GM21526 (cell line): ENCODE measurements around the gene TEAD1.

Source experiments
- ATAC-seq: cut with Tn5 transposase; IDR thresholded peaks from one replicate; pipeline ENCODE4 v1.9.1; 2021; ENCODE audit warnings: moderate library complexity; ENCODE audit not compliant: unreplicated experiment, low FRiP score

TEAD1 gene

DNA sequence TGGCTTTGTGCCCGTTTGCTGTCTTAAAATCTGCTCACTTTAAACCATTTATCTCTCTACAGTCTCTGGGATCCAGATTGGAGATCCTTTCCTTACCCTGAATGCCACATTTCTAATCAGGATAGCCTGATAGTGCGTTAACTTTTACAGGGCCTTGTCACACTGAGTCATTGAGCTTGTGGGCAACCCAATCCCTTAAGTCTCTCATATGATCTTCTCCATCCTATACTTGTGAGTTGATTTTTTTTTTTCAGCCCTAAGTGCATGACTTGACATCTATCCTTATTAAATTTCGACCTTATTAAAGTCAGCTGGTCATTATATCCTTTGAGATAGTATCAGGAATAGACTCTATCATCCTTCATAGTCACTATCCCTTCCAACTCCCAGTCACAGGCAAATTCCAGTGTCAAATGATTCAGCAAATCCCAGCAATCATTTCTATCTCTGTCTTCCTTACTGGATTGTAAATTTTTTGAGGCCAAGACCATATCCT is 57.7 kb downstream of the TEAD1 start:
- ATAC-seq, result no peak

DNA sequence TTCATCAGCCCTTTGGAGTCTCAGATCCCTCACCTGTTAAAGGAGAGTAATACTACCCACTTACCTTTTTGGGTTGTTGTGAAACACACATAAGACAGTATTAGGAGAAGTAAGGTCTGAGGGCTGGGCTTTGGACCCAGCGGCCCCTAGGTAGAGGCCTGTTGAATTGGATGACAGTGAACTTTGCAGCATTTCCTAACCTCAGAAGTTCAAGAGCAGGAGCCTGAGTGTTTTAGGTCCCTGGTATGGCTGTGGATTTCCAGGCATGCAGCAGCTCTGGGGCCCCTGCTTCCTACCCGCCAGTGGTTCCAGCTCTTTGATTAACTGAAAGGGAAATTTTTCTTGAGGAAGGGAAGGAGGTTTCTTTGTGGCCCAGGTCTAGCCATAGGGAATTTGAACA is 58.9 kb downstream of the TEAD1 start:
- no peak for ATAC-seq

GRCh38 chr11:12734625-12735024 is 60.4 kb downstream of the TEAD1 start:
- no peak for ATAC-seq

DNA sequence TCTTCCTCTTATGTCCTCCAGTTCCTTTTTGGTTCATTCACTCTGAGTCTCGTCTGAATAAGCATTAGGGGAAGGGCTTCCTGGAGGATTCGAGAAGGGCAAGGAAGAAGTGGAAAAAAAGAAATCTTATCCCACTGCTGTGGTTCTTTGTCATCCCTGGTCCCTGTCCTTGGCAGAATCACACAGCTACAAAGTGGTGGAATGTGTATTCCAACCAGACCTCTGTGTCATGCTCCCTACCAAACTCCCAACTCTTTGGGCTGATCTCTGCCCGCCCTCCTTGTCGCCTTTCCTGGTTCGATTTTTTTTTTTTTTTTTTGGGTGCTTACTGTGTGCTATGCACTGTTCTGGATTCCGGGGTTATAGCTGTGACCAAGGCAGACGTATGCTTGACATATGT is 61.0 kb downstream of the TEAD1 start:
- no peak for ATAC-seq

DNA sequence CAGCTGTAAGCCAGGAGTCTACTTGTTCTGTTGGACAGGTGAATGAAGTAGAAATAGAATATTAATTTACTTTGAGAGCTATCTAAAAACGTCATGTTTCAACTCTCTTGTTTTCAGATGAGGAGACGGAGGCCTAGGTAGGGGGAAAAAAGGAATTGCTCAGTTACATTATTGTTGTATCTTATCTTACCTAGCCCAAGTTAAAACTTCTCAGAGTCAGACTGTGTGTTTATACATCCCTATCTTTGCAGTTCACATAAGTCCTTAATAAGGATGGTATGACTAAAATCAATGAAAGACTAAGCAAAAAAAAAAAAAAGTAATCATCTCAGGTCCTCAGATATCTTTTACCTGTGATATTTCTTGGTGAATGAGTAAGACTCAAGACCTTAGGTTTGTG is 62.8 kb downstream of the TEAD1 start:
- ATAC-seq, result no peak

GRCh38 chr11:12741671-12742216 is 67.5 kb downstream of the TEAD1 start:
- ATAC-seq, result no peak

DNA sequence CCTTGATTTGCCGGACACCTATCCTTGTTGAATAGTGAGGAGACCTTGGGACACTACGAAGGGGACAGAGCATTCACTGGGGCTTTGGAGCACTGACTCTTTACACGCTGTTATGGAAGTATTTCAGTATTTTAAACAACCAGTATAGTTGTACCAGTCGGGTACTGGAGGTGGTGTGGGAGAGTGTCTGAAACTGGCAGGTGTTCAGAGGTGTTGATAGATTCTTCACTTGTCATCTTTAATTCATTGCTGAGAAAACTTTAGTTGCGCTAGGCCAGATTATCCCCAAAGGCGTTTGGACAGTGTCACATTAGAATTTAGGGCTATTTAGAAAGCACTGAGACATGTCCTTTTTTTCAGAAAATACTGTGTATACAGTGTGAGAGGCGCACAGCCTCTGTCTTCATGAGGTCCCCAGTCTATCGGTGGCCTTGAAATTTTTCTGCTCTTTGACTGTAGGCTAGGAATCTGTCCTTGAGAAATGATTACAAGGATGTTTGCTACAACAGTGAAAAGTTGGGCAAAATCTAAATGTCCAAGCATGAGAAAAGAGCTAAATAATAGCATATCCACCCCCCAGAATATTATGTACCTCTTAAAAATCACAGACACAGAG is 69.7 kb downstream of the TEAD1 start:
- ATAC-seq, result no peak

DNA sequence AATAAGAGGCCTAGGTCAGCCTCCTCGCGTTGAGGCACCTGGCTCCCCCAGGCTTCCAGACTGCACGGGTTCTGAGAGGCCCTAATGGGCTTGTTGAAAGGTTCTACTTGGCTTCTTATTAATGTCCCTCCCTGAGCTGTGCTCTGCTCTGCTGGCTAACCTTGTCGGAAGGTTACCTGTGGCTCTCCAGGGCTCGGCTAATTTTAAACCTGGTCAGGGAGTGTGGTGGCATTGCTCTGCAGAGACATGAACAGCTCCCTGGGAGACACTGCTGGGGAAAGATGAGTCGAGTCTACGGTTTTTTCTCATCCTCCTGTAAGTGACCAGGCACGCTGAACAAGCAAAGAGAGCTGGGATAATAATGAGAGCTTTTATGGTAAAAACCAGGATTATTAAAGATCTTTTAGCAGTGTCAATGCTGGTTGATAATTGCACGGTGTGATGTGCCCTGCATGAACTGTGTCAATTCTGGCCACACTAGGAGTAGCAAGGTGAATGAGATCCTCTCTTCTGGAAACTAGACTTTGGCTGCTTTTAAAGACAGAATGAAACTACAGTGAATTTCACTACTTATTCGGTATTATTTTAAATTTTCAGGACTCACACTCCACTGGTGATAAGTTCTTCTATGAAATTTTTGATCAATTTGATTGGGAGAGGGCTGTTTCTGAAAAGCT is 70.7 kb downstream of the TEAD1 start:
- ATAC-seq, result no peak

DNA sequence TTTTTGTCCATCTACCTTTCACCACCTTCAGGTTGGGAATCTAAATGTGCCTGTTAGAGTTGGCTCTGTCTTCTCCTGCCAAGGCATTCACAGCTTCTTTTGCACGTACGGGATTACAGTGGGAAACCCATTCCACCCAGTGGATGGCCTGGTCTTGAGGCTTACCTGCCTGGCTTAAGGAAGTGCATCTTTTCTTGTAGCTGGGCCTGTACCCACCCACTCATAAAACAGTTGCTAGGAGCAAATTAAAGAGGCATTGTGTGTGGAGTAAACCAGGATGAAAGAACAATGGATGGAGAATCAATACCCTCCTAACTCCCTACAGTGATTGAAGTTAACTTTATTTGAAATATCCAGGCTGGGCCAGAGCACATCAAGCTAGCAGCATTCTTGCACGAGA is 71.6 kb downstream of the TEAD1 start:
- no peak for ATAC-seq

- ATAC-seq, result no peak
These were observed 72.4 kb downstream of the TEAD1 start for GRCh38 chr11:12746593-12747097.

DNA sequence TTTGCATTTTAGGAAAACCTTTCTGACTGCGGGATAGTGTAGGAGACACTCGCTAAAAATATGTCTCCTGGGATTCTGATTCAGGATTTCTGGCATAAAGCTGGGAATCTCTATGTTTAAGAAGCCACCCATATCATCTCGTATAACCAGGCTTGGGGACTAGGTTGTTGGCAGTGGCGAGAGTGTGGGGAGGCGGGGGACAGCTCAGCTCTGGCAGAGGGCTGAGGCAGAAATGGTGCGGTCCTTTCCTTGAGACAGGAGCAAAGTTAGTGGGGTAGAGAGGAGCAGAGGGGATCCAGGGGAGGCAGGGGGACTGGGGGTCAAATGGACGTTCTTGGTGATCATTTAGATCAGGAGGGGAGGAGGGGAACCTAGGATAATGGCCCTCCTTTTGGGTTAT is 74.3 kb downstream of the TEAD1 start:
- ATAC-seq, result no peak

GRCh38 chr11:12749442-12749841 is 75.2 kb downstream of the TEAD1 start:
- no peak for ATAC-seq

DNA sequence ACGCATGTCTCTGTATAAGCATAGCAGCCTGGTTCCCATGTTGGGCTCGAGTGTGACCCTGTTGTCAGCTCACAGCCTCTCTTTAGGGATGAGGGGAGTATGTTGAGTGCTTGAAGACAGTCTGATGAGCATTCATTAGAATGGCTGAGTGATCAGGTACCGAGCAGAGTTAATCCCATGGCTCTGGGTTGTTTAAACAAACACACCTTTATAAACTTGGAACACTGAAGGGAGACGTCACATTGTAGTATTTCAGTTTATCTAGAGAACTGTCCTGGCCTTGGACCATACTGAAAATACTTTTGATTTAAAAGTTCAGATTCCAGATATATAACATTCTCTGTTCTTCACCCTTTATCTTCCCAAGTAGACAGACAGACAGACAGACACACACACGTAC is 76.0 kb downstream of the TEAD1 start:
- ATAC-seq, result no peak

DNA sequence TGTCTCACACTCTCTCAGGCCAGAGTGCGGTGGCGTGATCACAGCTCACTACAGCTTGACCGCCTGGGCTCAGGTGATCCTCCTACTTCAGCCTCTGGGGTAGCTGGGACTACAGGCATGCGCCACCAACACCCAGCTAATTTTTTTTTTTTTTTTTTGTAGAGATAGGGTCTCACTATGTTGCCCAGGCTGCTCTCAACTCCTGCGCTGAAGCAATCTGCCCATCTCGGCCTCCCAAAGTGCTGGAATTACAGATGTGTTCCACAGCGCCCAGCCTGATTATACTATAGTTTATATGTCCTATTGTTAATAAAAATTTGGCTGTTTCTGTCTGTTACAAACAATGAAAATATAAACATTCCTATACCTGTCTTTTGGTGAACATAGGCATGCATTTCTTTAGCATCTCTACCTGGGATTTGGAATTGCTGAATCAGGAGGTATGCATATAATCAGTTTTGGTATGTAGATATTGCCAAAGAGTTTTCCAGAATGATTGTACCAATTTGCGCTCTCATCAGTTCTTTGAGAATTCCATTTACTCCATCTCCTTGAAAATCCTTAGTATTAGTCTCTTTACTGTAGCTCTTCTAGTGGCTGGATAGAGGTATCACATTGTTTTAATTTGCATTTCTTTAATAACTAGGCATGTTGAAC is 78.8 kb downstream of the TEAD1 start:
- ATAC-seq, result no peak

DNA sequence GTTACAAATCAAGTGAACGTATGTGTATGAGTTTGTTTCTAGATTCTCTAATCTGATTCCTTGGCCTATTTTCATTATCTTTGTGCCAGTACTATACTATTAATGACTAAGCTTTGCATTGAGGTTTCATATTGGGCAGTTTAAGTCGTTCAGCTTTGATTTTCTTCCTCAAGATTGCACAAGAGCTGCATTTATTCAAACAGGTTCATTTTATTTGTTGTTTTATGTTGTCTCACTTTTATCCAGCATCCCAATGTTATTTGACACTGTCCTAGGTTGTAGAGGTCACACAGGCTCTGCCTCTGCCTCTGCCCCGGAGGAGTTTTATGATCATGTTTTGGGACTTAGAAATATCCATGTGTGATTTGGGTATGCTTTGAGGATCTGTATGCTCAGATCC is 79.8 kb downstream of the TEAD1 start:
- ATAC-seq, result no peak

DNA sequence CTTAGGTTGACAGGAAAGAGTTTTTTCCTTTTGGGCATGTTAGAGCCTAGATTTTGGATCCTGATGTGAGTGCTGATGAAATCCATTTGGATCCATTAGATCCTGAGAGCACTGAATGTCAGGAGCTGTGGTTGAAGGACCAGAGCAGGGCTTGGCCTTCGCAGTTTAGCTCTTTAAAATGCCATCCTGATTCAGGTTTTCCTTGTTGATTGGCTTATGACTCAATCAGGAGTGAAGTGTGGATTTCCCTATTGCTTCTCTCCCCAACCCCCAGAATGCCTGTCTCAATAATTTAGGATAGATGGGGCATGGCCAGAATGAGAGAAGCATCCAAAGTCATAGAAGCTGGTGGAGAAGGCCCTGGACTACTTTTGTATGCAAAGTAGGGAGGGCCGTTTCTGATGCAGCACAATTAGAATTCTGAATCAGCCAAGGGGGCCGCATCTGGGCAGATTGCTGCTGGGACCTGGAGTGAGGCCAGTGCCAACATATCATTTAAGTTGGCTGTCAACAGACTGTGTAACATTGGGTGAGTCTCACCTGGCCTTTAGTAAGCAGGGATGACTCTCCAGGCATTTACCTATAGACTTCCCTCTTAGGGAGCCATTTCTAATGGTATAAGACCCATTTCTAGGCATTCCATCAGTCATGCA is 80.5 kb downstream of the TEAD1 start:
- ATAC-seq, result no peak

DNA sequence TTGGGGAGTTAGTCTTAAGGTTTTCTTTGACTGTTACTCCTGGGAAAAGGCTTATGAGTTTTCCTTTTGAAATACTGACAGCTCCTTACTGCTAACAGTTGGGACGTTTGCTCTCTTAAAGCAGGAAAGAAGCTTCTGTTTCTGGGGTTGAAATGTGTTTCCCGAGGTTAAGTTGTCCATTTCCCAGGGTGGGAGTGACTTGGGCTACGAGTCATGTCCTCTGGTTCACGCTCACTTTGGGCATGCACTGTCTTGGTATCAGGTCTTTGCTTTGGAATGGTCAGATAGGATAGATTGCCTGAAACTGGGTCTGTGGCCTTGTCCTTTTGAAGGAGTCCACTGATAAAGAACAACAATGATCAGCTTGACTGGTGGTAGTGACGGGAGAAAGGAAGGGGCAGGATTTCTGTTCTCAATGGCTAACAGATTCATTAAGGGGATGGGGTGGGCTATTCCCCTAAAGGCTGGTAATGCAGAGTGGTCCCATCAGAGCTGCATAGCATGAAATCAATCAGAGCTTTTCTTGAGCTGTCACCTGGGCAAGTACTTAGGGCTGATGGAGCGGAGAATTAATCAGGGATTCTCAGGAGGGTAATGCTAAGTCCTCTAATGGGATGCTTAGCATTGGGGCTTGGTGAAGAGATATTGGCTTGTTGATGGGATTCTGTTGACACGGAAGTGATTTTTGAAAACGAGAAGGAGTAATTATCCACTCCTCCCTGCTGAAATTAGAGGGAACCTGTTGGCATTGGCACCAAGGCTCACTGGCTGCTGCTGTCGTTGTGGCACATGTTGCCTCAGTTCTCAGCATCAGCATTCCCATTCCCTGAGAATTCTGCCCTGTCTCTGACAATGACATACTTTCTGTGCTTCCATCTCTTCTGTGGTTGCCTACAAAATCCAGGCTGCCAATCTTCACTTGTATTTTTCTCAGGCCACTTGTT is 81.6 kb downstream of the TEAD1 start:
- ATAC-seq, result no peak

DNA sequence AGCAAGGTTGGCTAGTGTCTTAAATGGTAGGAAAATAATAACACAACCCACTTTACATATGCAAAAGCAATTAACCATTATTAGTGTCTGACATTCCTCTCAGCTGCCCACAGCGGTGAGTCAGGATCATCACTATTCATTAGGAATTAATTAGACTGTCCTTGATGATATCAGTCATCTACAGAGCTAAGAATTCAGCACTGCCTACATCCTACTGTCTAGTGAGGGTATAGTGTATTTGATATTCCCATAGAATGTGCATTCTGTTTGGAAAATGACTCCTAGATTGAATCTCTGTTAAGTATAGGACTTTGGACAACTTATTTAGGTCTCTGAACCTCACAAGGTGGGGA is 82.2 kb downstream of the TEAD1 start:
- no peak for ATAC-seq

DNA sequence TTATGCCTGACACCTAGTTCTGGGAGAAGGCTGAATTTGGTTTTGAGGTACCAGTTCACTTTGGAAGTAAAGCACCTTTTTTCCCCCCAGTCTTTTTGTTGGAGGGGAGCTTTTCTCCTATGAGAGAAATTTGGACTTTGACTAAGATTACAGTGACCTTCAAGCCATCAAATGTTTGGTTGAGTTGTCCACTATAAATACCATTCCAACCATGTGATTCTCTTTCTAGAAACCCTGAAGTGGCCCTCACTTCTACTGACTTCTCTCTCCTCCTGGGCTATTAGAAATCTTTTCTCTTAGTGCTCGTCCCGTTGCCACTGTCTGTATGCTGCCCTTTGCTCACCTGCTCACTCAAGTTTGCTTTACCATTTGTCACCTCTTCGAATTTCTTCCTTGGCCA is 82.6 kb downstream of the TEAD1 start:
- ATAC-seq, result no peak

DNA sequence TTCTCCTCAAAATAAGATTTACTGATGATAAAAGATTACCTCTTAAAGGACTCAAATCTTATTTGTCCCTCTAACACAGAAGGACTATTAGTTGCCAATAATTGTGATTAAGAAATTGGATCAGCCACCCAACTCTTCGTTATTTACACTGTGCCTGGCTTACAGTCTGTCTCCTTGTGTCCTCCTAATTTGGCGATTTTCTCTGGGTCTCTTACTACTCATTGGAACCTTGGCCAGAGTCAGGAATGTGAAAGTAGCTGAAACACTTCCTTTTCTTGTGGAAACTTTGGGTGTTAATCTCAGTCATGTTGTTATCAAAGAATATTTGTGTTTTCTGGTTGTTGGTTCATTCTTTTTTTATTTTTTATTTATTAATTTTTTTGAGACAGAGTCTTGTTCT is 83.2 kb downstream of the TEAD1 start:
- ATAC-seq, result no peak
